OCI-M1 (cell line): Measurements from ENCODE around the gene FGD2.

ENCODE experiments used
- DNase-seq: peaks from one replicate; lab custom pipeline; 2025; lab: John Stamatoyannopoulos, UW

Gene FGD2

GRCh38 chr6:36997811-36998722 lies 7.4 kb upstream of the FGD2 start:
- no peak for DNase-seq

DNA sequence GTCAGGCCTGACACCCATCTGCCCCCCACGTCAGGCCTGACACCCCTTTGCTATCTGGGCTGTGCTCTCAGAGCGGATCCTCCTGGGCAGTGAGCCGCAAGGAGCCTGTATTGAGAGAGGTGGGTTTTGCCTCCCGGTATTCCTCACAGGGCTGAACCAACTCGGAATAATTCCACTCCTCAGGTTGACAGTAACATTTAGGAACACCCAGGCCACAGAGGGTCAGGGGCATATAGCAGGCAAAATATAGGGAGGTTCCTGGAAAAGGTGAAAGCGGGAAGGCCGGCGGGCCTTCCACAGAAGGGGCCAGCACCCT lies 6.8 kb upstream of the FGD2 start:
- no peak for DNase-seq

- DNase-seq: no peak
These were observed 6.2 kb upstream of the FGD2 start for GRCh38 chr6:36999061-36999750.

DNA sequence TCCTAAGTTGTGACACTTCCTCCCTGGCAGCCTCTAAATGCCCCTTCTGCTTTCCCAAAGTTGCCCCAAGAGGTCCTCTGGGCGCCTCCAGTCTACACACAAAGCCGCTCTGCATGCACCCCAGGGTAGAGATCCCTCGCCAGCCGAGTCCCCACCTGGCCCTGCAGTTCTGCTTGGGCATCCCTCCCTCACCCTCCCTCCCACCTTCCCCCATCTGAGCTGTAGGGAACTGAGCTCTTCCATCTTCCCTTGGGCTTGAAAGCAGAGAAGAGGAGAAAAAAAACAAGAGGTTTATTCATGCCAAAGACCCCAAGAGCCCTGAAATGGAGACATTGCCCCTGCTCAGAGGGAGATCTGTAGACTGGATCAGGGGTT lies 5.7 kb upstream of the FGD2 start:
- no peak for DNase-seq

- DNase-seq: no peak
These were observed 1.1 kb upstream of the FGD2 start for GRCh38 chr6:37004044-37004980.

GRCh38 chr6:37005827-37006567 lies 542 bp downstream of the FGD2 start:
- peak; percentile 58 for DNase-seq

DNA sequence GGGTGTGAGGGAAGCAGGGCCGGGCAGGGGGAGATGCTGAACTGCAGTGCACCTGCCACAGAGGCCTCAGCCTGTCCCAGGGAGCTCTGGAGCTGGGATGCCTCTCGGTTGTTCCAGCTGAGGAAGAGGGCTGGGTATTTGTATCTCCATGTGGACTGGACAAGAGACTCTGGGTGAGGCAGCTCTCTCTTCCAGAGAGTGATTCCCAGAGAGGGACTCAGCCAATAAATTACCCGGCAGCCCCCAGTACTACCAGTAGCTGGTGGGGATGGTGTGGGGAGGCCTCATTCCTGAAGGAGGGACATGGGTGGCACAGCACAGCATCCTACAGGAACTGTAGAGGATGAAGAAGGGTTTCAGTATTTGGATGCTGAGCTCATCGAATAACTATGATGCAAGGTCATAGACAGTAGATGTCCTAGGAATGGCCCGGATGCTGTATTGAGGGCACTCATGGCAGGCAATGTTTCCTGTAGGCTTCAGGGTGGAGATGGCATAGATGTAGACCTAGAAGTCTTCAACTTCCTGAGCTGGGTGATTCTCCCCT lies 1.4 kb downstream of the FGD2 start:
- DNase-seq: no peak

- DNase-seq: no peak
These were observed 2.0 kb downstream of the FGD2 start for GRCh38 chr6:37007340-37008043.

DNA sequence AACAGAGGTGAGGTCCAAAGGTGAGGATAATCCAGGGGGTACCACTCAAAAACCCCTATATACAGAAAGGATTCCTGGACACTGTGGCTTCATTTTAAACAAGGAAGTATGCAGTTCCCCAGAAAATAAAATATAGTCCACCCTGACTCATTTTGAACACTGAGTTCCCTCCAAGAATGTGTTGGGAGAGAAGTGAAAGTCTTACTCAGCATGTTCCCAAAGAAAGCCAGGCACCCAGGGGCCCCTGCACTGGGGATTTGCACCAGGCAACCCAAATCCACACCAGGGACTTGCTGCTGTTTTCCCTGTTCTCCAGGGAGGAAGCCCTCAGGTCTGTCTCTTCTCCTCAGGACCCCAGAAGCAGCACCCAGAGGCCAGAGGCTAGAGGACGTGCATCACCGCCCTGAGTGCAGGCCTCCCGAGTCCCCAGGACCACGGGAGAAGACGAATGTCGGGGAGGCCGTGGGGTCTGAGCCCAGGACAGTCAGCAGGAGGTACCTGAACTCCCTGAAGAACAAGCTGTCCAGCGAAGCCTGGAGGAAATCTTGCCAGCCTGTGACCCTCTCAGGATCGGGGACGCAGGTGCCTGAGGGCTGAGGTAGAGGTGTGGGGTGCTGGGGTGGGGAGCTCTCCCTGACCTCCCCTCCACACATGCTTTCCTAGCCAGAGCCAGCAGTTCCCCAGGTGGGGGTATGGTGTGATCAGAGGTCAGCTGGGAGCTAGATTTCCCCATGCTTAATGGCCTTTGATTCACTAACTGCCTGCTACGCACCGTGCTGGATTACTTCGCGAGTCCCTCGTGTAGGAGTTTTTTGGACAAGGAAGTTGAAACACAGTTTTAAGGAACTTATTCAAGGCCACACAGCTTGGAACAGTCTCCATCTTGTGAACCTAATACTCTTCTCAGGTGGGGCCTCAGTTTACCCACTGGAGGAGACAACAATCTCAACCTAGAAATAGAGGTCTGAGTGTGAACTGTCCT lies 3.3 kb downstream of the FGD2 start:
- DNase-seq: no peak

DNA sequence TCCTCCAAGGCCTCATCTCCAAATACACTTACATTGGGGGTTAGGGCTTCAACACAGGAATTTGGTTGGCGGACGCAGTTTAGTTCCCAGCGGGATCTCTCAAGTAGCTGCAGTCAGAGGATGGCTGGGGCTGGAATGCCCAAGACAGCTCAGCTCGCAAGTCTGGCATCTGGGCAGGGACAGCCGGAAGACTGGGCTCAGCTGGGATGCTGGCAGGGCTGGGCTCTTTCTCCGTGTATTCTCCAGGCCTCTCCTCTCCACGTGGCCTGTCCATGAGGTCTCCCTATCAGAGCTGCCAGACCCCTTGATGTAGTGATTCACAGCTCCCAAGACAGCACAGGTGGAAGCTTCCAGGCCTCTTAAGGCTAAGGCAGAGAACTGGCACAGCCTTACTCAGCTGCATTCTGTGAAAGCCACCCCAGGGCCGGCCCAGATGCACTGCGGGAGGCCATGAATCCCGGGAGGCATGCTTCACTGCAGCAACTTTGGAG lies 5.0 kb downstream of the FGD2 start:
- no peak for DNase-seq

DNA sequence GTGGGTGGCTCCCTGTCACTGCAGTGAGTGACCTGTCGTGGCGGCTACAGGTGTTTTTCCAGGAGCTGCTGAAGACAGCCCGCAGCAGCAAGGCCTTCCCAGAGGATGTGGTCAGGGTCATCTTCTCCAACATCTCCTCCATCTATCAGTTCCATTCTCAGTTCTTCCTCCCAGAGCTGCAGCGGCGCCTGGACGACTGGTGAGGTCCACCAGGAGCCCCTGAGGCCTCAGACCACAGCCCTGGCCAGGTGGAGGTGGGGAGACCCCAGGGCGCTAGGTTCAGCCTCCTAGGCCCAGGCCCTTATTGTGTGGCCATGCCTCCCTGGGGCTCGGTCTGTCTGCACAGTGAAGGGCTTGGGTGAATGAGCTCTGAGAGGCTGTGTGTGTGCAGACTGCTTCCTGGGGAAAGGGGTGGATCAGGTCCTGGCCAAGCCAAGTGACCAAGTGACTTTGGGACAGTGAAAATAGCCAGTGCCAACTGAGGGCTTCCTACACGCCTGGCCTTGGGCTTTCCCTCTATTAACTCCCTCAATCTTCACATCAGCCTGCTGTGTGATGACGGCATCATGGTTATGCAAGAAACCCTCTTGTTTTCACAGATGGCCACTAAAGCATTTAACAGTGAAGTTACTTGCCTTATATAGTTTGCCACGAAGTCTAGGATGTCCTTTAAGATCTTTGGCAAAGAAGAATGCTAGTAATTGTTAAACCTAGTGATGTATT lies 6.4 kb downstream of the FGD2 start:
- peak; percentile 14 for DNase-seq

DNA sequence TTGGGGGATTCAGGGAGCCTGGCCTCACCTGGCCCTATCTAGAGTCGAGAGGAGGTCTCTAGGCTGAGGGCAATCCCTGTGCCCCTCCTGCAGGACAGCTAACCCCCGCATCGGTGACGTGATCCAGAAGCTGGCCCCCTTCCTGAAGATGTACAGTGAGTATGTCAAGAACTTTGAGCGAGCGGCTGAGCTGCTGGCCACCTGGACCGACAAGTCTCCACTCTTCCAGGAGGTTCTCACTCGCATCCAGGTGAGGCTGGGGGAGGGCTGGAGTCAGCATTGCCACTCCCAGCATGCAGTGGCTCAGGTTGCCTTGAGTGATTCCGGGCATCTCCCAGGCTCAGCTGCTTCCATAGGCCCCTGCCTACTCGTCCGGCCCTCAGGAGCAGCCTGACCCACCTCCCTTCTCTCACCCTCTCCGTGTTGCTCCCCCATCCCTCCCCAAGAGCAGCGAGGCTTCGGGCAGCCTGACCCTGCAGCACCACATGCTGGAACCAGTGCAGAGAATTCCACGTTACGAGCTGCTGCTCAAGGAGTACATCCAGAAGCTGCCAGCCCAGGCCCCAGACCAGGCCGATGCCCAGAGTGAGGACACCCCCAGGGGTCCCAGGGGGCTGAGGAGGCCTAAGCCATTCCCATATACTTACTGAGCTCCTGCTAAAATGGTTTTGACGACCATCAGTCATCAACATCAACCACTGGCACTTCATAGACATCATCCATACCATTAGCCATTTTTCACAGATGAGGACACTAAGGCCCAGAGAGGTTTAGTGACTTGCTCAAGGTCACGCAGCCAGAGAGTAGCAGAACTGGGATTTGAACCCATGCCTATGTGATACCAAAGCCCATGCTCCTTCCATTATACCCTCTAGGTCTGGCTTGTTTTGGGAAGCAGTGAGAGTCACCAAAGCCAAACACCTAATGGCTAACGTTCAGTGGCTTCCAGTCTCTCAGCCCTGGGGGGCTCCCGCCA lies 8.3 kb downstream of the FGD2 start:
- DNase-seq: no peak

- DNase-seq: no peak
These were observed 9.2 kb downstream of the FGD2 start for GRCh38 chr6:37014667-37015066.

DNA sequence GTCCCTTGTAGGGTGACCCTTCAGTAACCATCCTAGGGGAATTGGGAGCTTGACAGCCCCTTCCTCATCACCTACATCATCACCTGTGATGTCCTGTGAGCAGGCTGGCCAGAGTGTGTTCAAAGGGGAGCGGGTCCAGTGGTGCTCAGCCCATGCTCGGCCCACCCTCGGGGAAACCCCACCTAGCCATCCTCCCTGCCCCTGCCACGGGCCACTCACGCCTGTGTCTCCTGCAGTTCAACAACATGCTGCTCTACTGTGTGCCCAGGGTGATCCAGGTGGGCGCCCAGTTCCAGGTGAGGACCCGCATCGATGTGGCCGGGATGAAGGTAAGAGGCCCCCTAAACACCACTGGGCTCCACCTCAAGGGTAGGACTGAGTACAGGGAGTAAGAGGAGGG lies 10.1 kb downstream of the FGD2 start:
- no peak for DNase-seq

- DNase-seq: no peak
These were observed 11.5 kb downstream of the FGD2 start for GRCh38 chr6:37016995-37017394.

- DNase-seq: no peak
These were observed 12.2 kb downstream of the FGD2 start for GRCh38 chr6:37017606-37018197.
